Bronchial epithelial cell (primary cell): ENCODE results near the gene TM4SF4. TPM values are rescaled to one million over a fixed set of nuclear protein-coding genes. Genes with fewer than 3 reads are reported as not detected.

Experiments used
- DNase-seq: peaks from one replicate; pipeline ENCODE4 v3.0.0-alpha.2; 2010; ENCODE audit warnings: low read depth
- FAIRE-seq: peaks from 2 replicates; lab custom pipeline; 2011; peaks lifted over from hg19 to GRCh38; lab: Jason Lieb, UNC
- H3K27me3 ChIP-seq: 2 replicates; pipeline ENCODE4 v1.5.1; 2011; ENCODE audit warnings: low read length; ENCODE audit not compliant: control insufficient read depth, insufficient read depth
- H3K36me3 ChIP-seq: 2 replicates; pipeline ENCODE4 v1.5.1; 2011; ENCODE audit warnings: low read length; ENCODE audit not compliant: control insufficient read depth, insufficient read depth
- H3K4me3 ChIP-seq: 2 replicates; pipeline ENCODE4 v1.5.1; 2011; ENCODE audit warnings: mild to moderate bottlenecking, low read depth, low read length, control low read depth
- CTCF ChIP-seq: IDR thresholded peaks from 2 replicates; pipeline ENCODE4 v1.5.1; 2011; ENCODE audit warnings: mild to moderate bottlenecking, moderate library complexity, low read length, control low read depth, inconsistent platforms; ENCODE audit not compliant: insufficient read depth, severe bottlenecking
- total RNA-seq: library from RNA; depleted of rRNA; stranded (reverse); fragments of >200 nt; gene quantifications from 2 replicates; pipeline ENCODE4 v1.2.1, GENCODE V29; 2014

TM4SF4 gene
- total RNA-seq, 1 donor from 2014 or later: not detected

- FAIRE-seq (no peak), DNase-seq (no peak)
- Histone ChIP-seq H3K27me3 (no peaks in the 10 kb centered on the region), H3K36me3 (peaks cover 5% of the 10 kb centered on the region), H3K4me3 (no peak overlapping the region)
- TF ChIP-seq CTCF: no peak
Measured at GRCh38 chr3:149519912-149520311, 45.4 kb downstream of the TM4SF4 start.

DNA sequence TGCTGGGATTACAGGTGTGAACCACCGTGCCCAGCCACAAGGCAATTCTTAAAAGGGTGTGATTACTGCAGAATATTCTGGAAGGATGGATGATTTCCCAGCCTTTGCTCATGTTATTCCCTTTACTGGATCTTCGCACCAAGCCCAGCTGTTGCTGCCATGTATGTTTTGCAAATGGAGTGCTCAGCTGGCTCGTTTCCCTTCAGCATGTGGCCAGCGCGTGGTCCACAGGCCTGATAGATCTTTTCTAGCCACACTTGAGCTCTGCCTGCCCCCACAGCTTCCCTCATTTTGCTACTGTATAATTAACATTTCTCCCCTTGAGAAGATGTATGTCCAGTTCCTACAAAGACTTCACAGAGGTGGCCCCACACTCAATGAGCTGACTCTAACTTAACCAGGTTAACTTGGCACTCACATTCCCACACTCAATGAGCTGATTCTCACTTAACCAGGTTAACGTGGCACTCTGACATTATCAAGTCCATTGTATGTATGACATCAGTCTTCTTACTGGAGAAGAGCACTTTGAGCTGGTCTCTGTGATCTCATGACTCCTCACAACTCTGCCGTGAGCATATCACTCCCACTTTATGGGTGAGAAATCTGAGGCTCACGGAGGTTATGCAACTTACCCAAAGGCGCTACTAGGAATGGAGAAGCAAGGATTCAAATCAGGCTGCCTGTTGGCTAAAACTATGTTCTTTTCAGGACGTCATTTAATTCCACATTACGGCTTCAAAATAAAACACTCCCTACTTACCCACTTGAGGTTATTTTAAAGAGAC, 49.2 kb downstream of the TM4SF4 start:
- FAIRE-seq (no peak), DNase-seq (no peak)
- Histone ChIP-seq H3K36me3 (peaks cover 2% of the 10 kb centered on the region), H3K4me3 (no peak overlapping the region), H3K27me3 (no peaks in the 10 kb centered on the region)
- no peak for TF ChIP-seq CTCF

- Histone ChIP-seq H3K27me3 (no peaks in the 10 kb centered on the region), H3K4me3 (no peak overlapping the region), H3K36me3 (no peaks in the 10 kb centered on the region)
- no peak for FAIRE-seq
- peak; percentile 24 for TF ChIP-seq CTCF
- DNase-seq: peak; percentile 27
Measured at GRCh38 chr3:149527531-149528339, 53.2 kb downstream of the TM4SF4 start.

DNA sequence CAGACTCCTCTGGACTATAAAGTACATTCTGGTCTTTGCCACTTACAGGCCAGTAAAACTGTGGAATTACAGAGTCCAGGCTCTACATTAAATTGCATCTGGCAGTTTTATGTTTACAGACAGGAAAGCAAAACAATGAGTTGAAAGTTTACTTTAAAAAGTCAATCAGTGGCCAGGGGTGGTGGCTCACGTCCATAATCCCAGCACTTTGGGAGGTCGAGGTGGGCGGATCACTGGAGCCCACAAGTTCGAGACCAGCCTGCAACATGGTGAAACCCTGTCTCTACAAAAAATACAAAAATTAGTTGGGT, 53.8 kb downstream of the TM4SF4 start:
- FAIRE-seq: no peak

GRCh38 chr3:149529099-149529498, 54.6 kb downstream of the TM4SF4 start:
- DNase-seq (peak; percentile 38), FAIRE-seq (no peak)
- Histone ChIP-seq H3K36me3 (no peaks in the 10 kb centered on the region), H3K27me3 (no peaks in the 10 kb centered on the region), H3K4me3 (no peak overlapping the region)
- no peak for TF ChIP-seq CTCF

More for the DNA sequence above, 53.8 kb downstream of the TM4SF4 start:
- H3K36me3 ChIP-seq: no peaks in the 10 kb centered on the region
- DNase-seq: no peak
- no peak overlapping the region for H3K4me3 ChIP-seq
- no peaks in the 10 kb centered on the region for H3K27me3 ChIP-seq
- no peak for TF ChIP-seq CTCF
